Adrenal gland (tissue), 5 donors: ENCODE results near the gene ZNF473.
"Not testable (repeated sequence)": the region's sequence is repeated elsewhere in the genome, so short reads cannot be mapped to it uniquely, and the experiment has no call there.

Source experiments
- POLR2A ChIP-seq, 2 donors: fragments of 450-650 bp; IDR thresholded peaks; one replicate each; pipeline ENCODE4 v1.6.1; 2017; ENCODE audit warnings: antibody characterized with exemption in 2 of 2, mild to moderate bottlenecking in 2 of 2, moderate library complexity in 1 of 2
- TF ChIP-seq, protein P1 (sequence below), 6 experiments: fragments of 450-650 bp in 4 of 6; fragments of 200-600 bp in 2 of 6; sonication (generic) in 1 of 6; IDR thresholded peaks; 1 replicate in 5 of 6; 2 replicates in 1 of 6; pipeline versions ENCODE4 v1.5.1 to v1.8.0; 2016 to 2021; ENCODE audit warnings: antibody characterized with exemption in 6 of 6, mild to moderate bottlenecking in 2 of 6, moderate library complexity in 1 of 6
- donor health status: DM: no; HTN: no; CAD: no.

DNA sequence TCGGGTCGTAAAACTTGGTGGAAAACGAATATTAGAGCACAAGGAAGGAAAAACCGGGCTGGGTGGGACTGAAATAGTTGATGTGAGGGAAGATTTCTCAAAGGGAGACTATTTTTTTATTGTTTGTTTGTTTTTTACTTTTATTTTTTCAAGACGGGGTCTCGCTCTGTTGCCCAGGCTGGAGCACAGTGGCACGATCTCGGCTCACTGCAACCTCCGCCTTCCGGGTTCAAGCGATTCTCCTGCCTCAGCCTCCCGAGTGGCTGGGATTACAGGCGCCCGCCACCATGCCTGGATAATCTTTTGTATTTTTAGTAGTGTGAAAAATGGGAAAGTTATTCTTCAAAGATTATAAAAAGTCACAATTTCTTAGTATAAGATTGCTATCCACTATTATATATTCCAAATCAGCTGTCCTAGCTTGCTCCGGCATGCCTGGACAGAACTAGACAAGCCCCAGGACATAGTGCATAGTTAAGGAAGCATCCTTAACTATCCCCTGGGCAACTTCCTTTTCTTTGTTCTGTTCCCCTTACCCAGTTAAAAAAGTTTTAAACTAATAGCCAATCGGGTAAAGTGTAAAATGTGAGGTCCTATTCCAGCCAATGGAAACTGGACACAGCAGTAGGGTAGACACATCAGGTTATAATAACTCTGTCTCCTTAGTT, 25.6 kb downstream of the ZNF473 start:
- TF ChIP-seq, protein P1, sequence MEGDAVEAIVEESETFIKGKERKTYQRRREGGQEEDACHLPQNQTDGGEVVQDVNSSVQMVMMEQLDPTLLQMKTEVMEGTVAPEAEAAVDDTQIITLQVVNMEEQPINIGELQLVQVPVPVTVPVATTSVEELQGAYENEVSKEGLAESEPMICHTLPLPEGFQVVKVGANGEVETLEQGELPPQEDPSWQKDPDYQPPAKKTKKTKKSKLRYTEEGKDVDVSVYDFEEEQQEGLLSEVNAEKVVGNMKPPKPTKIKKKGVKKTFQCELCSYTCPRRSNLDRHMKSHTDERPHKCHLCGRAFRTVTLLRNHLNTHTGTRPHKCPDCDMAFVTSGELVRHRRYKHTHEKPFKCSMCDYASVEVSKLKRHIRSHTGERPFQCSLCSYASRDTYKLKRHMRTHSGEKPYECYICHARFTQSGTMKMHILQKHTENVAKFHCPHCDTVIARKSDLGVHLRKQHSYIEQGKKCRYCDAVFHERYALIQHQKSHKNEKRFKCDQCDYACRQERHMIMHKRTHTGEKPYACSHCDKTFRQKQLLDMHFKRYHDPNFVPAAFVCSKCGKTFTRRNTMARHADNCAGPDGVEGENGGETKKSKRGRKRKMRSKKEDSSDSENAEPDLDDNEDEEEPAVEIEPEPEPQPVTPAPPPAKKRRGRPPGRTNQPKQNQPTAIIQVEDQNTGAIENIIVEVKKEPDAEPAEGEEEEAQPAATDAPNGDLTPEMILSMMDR (IDR thresholded peaks at IDR 0.05) = not testable (repeated sequence)
- TF ChIP-seq POLR2A (IDR thresholded peaks at IDR 0.05) = not testable (repeated sequence)
